ENCODE measurements around the gene ATP1B3.

The ATP1B3 gene

GRCh38 chr3:141858312-141858711, 18.1 kb upstream of the ATP1B3 start:
- H3K27me3 ChIP-seq (ENCODE audit: control insufficient read depth, low read length) = no peaks in the 10 kb centered on the region
- H3K9me3 ChIP-seq (ENCODE audit: control insufficient read depth, insufficient read depth, low read length) = no peaks in the 10 kb centered on the region
- H4K20me1 ChIP-seq (ENCODE audit: control insufficient read depth, insufficient read depth, low read depth, low read length) = no peaks in the 10 kb centered on the region
- H3K4me1 ChIP-seq (ENCODE audit: control insufficient read depth, low read length) = no peaks in the 10 kb centered on the region
- no peaks in the 10 kb centered on the region for H3K79me2 ChIP-seq (ENCODE audit: control insufficient read depth, low read length)
- no peak overlapping the region for H3K27ac ChIP-seq (ENCODE audit: low read depth, low read length)
- no peak overlapping the region for H3K4me3 ChIP-seq (ENCODE audit: low read length)
- H3K9me2 ChIP-seq (replicated peaks; ENCODE audit: control insufficient read depth, low read length) = no peaks in the 10 kb centered on the region
- no peaks in the 10 kb centered on the region for H3K36me3 ChIP-seq (ENCODE audit: control insufficient read depth, low read length)
- no peak overlapping the region for H3K4me2 ChIP-seq (ENCODE audit: low read length)
- TF ChIP-seq CTCF (IDR thresholded peaks at IDR 0.05; ENCODE audit: low read depth, low read length, poor library complexity, severe bottlenecking) (no peak), EZH2phosphoT487 (IDR thresholded peaks at IDR 0.05; ENCODE audit: borderline replicate concordance, low read length) (no peak)
- no peaks in the 10 kb centered on the region for H3F3A ChIP-seq (ENCODE audit: control insufficient read depth, insufficient read depth)

GRCh38 chr3:141859651-141860050, 16.8 kb upstream of the ATP1B3 start:
- Histone ChIP-seq H3K9me2 (replicated peaks; ENCODE audit: control insufficient read depth, low read length) (no peaks in the 10 kb centered on the region), H3K4me1 (ENCODE audit: control insufficient read depth, low read length) (no peaks in the 10 kb centered on the region), H3K27ac (ENCODE audit: low read depth, low read length) (no peak overlapping the region)

GRCh38 chr3:141860086-141860669, 16.3 kb upstream of the ATP1B3 start:
- no peaks in the 10 kb centered on the region for H3K9me3 ChIP-seq (ENCODE audit: control insufficient read depth, insufficient read depth, low read length)
- H3F3A ChIP-seq (ENCODE audit: control insufficient read depth, insufficient read depth) = no peaks in the 10 kb centered on the region
- no peaks in the 10 kb centered on the region for H3K9me2 ChIP-seq (replicated peaks; ENCODE audit: control insufficient read depth, low read length)
- TF ChIP-seq EZH2phosphoT487 (IDR thresholded peaks at IDR 0.05; ENCODE audit: borderline replicate concordance, low read length) (no peak), CTCF (IDR thresholded peaks at IDR 0.05; ENCODE audit: low read depth, low read length, poor library complexity, severe bottlenecking) (no peak)
- H3K27me3 ChIP-seq (ENCODE audit: control insufficient read depth, low read length) = no peaks in the 10 kb centered on the region
- H3K36me3 ChIP-seq (ENCODE audit: control insufficient read depth, low read length) = no peaks in the 10 kb centered on the region
- H4K20me1 ChIP-seq (ENCODE audit: control insufficient read depth, insufficient read depth, low read depth, low read length) = no peaks in the 10 kb centered on the region
- no peak overlapping the region for H3K27ac ChIP-seq (ENCODE audit: low read depth, low read length)
- no peak overlapping the region for H3K4me3 ChIP-seq (ENCODE audit: low read length)
- no peaks in the 10 kb centered on the region for H3K4me1 ChIP-seq (ENCODE audit: control insufficient read depth, low read length)
- no peak overlapping the region for H3K4me2 ChIP-seq (ENCODE audit: low read length)
- H3K79me2 ChIP-seq (ENCODE audit: control insufficient read depth, low read length) = no peaks in the 10 kb centered on the region

More at GRCh38 chr3:141859651-141860050, 16.8 kb upstream of the ATP1B3 start:
- no peaks in the 10 kb centered on the region for H3F3A ChIP-seq (ENCODE audit: control insufficient read depth, insufficient read depth)
- no peak for TF ChIP-seq EZH2phosphoT487 (IDR thresholded peaks at IDR 0.05; ENCODE audit: borderline replicate concordance, low read length)
- TF ChIP-seq CTCF (IDR thresholded peaks at IDR 0.05; ENCODE audit: low read depth, low read length, poor library complexity, severe bottlenecking) = no peak
- no peak overlapping the region for H3K4me2 ChIP-seq (ENCODE audit: low read length)
- H3K4me3 ChIP-seq (ENCODE audit: low read length) = no peak overlapping the region
- no peaks in the 10 kb centered on the region for H3K79me2 ChIP-seq (ENCODE audit: control insufficient read depth, low read length)
- H3K36me3 ChIP-seq (ENCODE audit: control insufficient read depth, low read length) = no peaks in the 10 kb centered on the region
- no peaks in the 10 kb centered on the region for H3K9me3 ChIP-seq (ENCODE audit: control insufficient read depth, insufficient read depth, low read length)
- H3K27me3 ChIP-seq (ENCODE audit: control insufficient read depth, low read length) = no peaks in the 10 kb centered on the region
- no peaks in the 10 kb centered on the region for H4K20me1 ChIP-seq (ENCODE audit: control insufficient read depth, insufficient read depth, low read depth, low read length)
